ENCODE results near the gene CALML3. TPM values are rescaled to one million over a fixed set of nuclear protein-coding genes. Genes with fewer than 3 reads are reported as not detected.

CALML3 gene
- total RNA-seq, 2 donors from 2014 or later: not detected

GRCh38 chr10:5514226-5514850 lies 10.4 kb upstream of the CALML3 start:
- peaks cover 13% of the 10 kb centered on the region for H3K4me1 Mint-ChIP-seq (ENCODE audit: low read depth)
- DNase-seq (no peak), ATAC-seq (replicated peaks in 1 of 2) (no peak)
- H3K27ac Mint-ChIP-seq: no peak overlapping the region
- peaks cover 8% of the 10 kb centered on the region for H3K27me3 Mint-ChIP-seq (ENCODE audit: low read depth)
- no peak overlapping the region for H3K4me3 Mint-ChIP-seq
- no peaks in the 10 kb centered on the region for H3K36me3 Mint-ChIP-seq (ENCODE audit: insufficient read depth in 2 of 2)
- H3K9me3 Mint-ChIP-seq: peaks cover 0 to 2% of the 10 kb centered on the region in 2 donors

- Mint-ChIP-seq H3K27me3 (ENCODE audit: low read depth) (peaks cover 8% of the 10 kb centered on the region), H3K4me1 (ENCODE audit: low read depth) (peaks cover 13% of the 10 kb centered on the region), H3K36me3 (ENCODE audit: insufficient read depth in 2 of 2) (no peaks in the 10 kb centered on the region), H3K4me3 (no peak overlapping the region), H3K27ac (no peak overlapping the region), H3K9me3 (peaks cover 0 to 2% of the 10 kb centered on the region in 2 donors)
- ATAC-seq (replicated peaks in 1 of 2) (no peak), DNase-seq (no peak)
These were observed 8.6 kb upstream of the CALML3 start for GRCh38 chr10:5515948-5516761.

GRCh38 chr10:5517546-5517945 lies 7.2 kb upstream of the CALML3 start:
- ATAC-seq (replicated peaks in 1 of 2) (no peak), DNase-seq (no peak)
- Mint-ChIP-seq H3K27ac (no peak overlapping the region), H3K27me3 (ENCODE audit: low read depth) (peaks cover 2% of the 10 kb centered on the region), H3K36me3 (ENCODE audit: insufficient read depth in 2 of 2) (no peaks in the 10 kb centered on the region), H3K4me3 (no peak overlapping the region), H3K4me1 (ENCODE audit: low read depth) (peaks cover 12% of the 10 kb centered on the region), H3K9me3 (peaks cover 0 to 2% of the 10 kb centered on the region in 2 donors)

- ATAC-seq (replicated peaks in 1 of 2) (no peak), DNase-seq (no peak)
- H3K4me1 Mint-ChIP-seq (ENCODE audit: low read depth): peaks cover 6% of the 10 kb centered on the region
- H3K27ac Mint-ChIP-seq: no peak overlapping the region
- no peaks in the 10 kb centered on the region for H3K36me3 Mint-ChIP-seq (ENCODE audit: insufficient read depth in 2 of 2)
- no peaks in the 10 kb centered on the region for H3K27me3 Mint-ChIP-seq (ENCODE audit: low read depth)
- H3K9me3 Mint-ChIP-seq: peaks cover 0 to 2% of the 10 kb centered on the region in 2 donors
- no peak overlapping the region for H3K4me3 Mint-ChIP-seq
These were observed 6.6 kb upstream of the CALML3 start for GRCh38 chr10:5518143-5518542.

GRCh38 chr10:5519054-5519453 lies 5.7 kb upstream of the CALML3 start:
- no peaks in the 10 kb centered on the region for H3K27me3 Mint-ChIP-seq (ENCODE audit: low read depth)
- no peak overlapping the region for H3K27ac Mint-ChIP-seq
- no peak for ATAC-seq (replicated peaks in 1 of 2)
- H3K4me1 Mint-ChIP-seq (ENCODE audit: low read depth): no peaks in the 10 kb centered on the region
- H3K36me3 Mint-ChIP-seq (ENCODE audit: insufficient read depth in 2 of 2): no peaks in the 10 kb centered on the region
- H3K4me3 Mint-ChIP-seq: no peak overlapping the region
- DNase-seq: no peak
- H3K9me3 Mint-ChIP-seq: peaks cover 0 to 2% of the 10 kb centered on the region in 2 donors

GRCh38 chr10:5522913-5523560 lies 1.7 kb upstream of the CALML3 start:
- Mint-ChIP-seq H3K27me3 (ENCODE audit: low read depth) (no peaks in the 10 kb centered on the region), H3K9me3 (no peaks in the 10 kb centered on the region)
- no peak for DNase-seq

GRCh38 chr10:5523796-5524574 lies 776 bp upstream of the CALML3 start:
- DNase-seq (no peak), ATAC-seq (replicated peaks in 1 of 2) (no peak)
- no peaks in the 10 kb centered on the region for H3K4me1 Mint-ChIP-seq (ENCODE audit: low read depth)
- no peaks in the 10 kb centered on the region for H3K36me3 Mint-ChIP-seq (ENCODE audit: insufficient read depth in 2 of 2)
- H3K9me3 Mint-ChIP-seq: no peaks in the 10 kb centered on the region
- H3K4me3 Mint-ChIP-seq: no peak overlapping the region
- no peak overlapping the region for H3K27ac Mint-ChIP-seq
- H3K27me3 Mint-ChIP-seq (ENCODE audit: low read depth): no peaks in the 10 kb centered on the region

More at GRCh38 chr10:5522913-5523560, 1.7 kb upstream of the CALML3 start:
- Mint-ChIP-seq H3K4me3 (no peak overlapping the region), H3K4me1 (ENCODE audit: low read depth) (no peaks in the 10 kb centered on the region), H3K27ac (no peak overlapping the region), H3K36me3 (ENCODE audit: insufficient read depth in 2 of 2) (no peaks in the 10 kb centered on the region)
- no peak for ATAC-seq (replicated peaks in 1 of 2)

GRCh38 chr10:5525561-5526341 lies 990 bp downstream of the CALML3 start:
- no peaks in the 10 kb centered on the region for H3K27me3 Mint-ChIP-seq (ENCODE audit: low read depth)
- H3K4me3 Mint-ChIP-seq: no peak overlapping the region
- no peaks in the 10 kb centered on the region for H3K36me3 Mint-ChIP-seq (ENCODE audit: insufficient read depth in 2 of 2)
- DNase-seq: no peak
- no peak for ATAC-seq (replicated peaks in 1 of 2)
- H3K4me1 Mint-ChIP-seq (ENCODE audit: low read depth): no peaks in the 10 kb centered on the region
- no peak overlapping the region for H3K27ac Mint-ChIP-seq
- H3K9me3 Mint-ChIP-seq: no peaks in the 10 kb centered on the region

GRCh38 chr10:5526691-5527331 lies 2.0 kb downstream of the CALML3 start:
- ATAC-seq (replicated peaks in 1 of 2) (no peak), DNase-seq (no peak)
- H3K9me3 Mint-ChIP-seq: no peaks in the 10 kb centered on the region
- no peaks in the 10 kb centered on the region for H3K27me3 Mint-ChIP-seq (ENCODE audit: low read depth)
- no peak overlapping the region for H3K4me3 Mint-ChIP-seq
- H3K4me1 Mint-ChIP-seq (ENCODE audit: low read depth): no peaks in the 10 kb centered on the region
- no peaks in the 10 kb centered on the region for H3K36me3 Mint-ChIP-seq (ENCODE audit: insufficient read depth in 2 of 2)
- H3K27ac Mint-ChIP-seq: no peak overlapping the region

- Mint-ChIP-seq H3K27ac (no peak overlapping the region), H3K9me3 (no peaks in the 10 kb centered on the region), H3K27me3 (ENCODE audit: low read depth) (no peaks in the 10 kb centered on the region), H3K36me3 (ENCODE audit: insufficient read depth in 2 of 2) (no peaks in the 10 kb centered on the region), H3K4me3 (no peak overlapping the region), H3K4me1 (ENCODE audit: low read depth) (no peaks in the 10 kb centered on the region)
- ATAC-seq (replicated peaks in 1 of 2): no peak
- DNase-seq: no peak
These were observed 2.8 kb downstream of the CALML3 start for GRCh38 chr10:5527332-5528200.

- H3K4me3 Mint-ChIP-seq: no peak overlapping the region
- H3K9me3 Mint-ChIP-seq: no peaks in the 10 kb centered on the region
- DNase-seq (no peak), ATAC-seq (replicated peaks in 1 of 2) (no peak)
- H3K27ac Mint-ChIP-seq: no peak overlapping the region
- no peaks in the 10 kb centered on the region for H3K4me1 Mint-ChIP-seq (ENCODE audit: low read depth)
- no peaks in the 10 kb centered on the region for H3K27me3 Mint-ChIP-seq (ENCODE audit: low read depth)
- H3K36me3 Mint-ChIP-seq (ENCODE audit: insufficient read depth in 2 of 2): no peaks in the 10 kb centered on the region
These were observed 4.4 kb downstream of the CALML3 start for GRCh38 chr10:5528989-5529701.

Measured in activated T-cell treated with anti-CD3 and anti-CD28 coated beads, Interleukin-2, amount 50 U/mL, for 72 hours (primary cell).